GM18867 (cell line): ENCODE measurements around the gene RSPRY1.
"Not testable (repeated sequence)": the region's sequence is repeated elsewhere in the genome, so short reads cannot be mapped to it uniquely, and the experiment has no call there.

ENCODE experiments used
- ATAC-seq: cut with Tn5 transposase; IDR thresholded peaks from one replicate; pipeline ENCODE4 v1.9.1; 2021; ENCODE audit warnings: mild to moderate bottlenecking, moderate library complexity; ENCODE audit not compliant: unreplicated experiment

Gene RSPRY1

DNA sequence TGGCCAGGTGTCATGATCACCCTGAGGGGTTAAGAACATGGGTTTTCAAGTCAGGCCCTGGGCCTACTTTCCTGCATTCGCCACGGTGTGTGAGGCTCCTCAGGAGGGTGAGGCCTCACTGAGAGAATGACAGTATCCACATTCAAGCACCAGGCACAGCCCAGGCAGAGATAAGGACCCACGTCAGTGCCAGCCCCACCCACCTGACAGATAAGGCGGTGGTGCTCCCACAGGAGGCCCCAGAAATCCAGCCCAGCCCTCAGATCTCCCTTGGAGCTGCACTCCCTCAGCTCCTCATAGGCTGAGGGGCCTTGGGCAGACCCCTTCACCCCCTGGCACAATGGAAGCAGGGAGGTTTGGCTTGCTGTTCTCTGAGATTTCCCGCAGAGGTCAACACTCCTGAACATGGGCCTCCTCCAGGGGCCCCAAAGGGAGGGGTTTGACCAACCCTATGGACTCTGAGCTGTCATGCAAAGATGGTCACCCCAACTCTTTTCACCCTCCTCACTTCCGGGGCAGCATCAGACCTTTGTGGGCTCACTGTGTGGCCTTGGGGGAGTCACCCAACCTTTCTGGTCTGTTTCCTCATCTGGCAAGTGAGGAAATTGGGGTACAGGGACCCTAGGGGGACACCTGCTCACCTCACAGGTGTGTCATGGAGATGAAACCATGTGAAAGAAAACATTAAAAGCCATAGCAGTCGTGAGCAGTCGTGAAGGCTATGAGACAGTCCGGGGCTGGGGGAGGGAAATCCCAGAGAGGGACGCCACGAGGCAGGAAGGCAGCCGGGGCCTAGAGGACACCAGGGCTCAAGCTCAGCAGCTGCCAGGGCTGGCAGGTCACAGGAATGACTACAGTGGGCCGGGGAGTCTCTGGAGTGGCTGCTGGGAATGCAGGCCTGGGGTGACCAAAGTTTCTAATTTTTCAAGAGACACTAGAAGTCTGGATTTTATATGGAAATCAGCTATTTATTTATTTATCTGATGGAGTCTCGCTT is 83.0 kb downstream of the RSPRY1 start:
- no peak for ATAC-seq

DNA sequence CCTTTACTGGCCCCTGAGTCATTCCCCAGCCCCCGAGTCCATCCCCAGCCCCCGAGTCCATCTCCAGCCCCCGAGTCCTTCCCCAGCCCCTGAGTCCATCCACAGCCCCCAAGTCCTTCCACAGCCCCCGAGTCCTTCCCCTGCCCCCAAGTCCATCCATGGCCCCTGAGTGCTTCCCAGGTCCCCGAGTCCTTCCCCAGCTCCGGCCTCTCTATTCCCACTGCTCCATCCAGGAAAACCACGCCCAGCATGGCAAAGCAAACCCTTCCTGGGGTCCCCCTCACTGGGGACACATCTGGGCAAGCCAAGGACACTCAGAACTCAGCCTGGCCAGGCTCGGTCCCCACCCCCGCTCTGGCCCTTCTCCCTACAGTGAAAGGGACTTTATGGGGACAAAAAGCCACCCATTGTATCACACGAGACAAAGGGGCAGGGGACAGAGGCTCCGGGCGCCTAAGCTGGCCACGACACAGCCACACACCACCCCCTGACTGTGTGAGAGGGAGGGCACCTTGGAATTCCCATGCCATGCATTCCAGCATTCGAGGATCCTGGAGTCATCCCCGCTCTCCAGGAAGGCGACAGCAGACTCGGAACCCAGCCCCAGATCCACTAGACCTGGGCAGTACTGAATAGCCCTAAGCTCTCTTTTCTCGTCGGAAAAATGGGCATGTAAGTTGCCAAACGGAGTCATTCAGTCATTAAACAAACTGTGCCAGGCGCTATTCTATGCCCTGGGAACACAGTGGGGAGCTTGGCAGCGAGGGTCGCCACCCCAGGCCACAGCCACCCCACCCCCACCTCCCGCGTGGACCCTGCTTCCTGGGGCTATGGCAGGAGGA is 84.3 kb downstream of the RSPRY1 start:
- no peak for ATAC-seq

DNA sequence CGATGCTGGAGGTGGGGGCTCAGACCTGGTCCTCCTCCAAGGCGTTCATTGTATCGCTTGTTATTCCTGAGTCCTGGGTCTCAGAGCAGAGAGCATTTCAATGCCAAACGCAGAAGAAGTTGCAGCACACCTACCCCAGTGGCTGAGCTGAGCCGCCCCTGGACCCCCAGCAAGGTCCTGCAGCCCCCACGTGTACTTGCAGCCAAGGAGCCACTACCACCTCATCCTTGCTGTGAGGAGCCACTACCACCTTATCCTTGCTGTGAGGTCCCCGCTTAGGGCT is 84.9 kb downstream of the RSPRY1 start:
- ATAC-seq = no peak

DNA sequence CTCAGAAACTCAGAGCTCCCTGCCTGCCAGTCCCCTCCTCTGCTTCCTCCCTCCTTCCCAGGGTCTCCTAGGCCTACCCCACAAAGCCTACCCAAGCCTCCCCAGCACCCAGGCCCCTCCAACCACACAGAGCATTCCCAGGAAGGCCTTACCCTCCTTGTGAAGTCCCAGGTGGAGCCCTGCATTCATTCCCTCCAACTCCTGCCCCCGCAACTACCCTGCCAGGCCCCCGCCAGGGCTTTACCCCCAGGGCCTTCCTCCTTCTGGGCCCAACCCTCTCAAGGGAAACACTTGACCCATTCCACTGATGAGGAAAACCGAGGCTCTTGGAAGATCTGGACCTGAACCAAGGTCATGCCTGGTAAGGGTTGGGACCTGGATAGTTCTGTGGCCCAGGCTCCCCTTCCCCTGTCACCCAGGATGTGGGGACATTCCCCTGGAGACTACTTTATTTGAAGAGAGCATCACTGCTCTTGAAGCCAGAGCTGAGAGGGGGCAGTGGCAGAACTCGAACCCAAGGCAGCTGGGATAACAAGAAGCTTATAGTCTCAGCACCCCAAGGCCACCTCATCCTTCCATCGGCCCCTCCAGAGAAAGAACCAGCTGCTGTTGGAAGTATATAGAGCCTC is 85.9 kb downstream of the RSPRY1 start:
- no peak for ATAC-seq

DNA sequence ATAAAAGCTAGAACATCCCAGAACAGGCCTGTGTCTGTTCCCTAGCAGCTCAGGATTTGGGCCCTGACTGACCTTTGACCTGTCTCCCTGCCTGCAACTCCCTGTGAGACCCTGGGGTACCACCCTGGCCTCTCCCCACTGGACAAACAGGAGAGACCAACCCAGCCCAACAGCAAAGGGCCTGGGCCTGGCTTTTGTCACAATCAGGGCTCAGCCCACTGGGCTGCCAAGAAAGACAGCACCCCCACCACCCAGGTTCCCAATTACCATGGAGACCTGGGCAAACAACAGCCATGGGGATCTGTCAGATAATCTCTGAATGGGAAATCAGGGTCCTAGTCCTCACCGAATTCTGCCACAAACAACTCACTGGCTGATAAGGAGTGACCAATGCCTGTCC is 87.2 kb downstream of the RSPRY1 start:
- ATAC-seq = no peak

DNA sequence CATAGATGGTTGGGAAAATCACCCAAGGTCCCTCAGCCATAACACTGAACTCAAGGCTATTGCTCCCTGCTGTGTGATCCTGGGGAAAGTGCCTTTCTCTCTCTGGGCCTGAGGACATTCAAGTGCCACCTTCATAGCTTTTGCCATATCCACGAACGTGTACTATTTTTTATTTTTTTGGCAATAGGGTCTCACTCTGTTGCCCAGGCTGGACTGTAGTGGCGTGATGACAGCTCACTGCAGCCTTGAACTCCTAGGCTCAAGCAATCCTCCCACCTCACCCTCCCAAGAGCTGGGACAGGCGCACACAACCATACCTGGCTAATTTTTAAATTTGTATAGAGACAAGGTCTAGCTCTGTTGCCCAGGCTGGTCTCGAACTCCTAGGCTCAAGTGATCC is 87.7 kb downstream of the RSPRY1 start:
- ATAC-seq = no peak

DNA sequence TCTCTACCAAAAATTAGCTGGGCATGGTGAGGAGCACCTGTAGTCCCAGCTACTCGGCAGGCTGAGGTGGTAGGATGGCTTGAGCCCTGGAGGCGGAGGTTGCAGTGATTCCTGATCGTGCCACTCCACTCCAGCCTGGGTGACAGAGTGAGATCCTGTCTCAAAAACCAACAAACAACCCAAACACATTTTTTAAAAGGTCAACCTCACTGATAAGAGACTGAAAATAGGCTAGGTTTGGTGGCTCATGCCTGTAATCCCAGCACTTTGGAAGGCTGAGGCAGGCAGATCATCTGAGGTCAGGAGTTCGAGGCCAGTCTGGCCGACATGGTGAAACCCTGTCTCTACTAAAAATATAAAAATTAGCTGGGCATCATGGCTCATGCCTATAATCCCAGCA is 89.8 kb downstream of the RSPRY1 start:
- not testable (repeated sequence) for ATAC-seq

DNA sequence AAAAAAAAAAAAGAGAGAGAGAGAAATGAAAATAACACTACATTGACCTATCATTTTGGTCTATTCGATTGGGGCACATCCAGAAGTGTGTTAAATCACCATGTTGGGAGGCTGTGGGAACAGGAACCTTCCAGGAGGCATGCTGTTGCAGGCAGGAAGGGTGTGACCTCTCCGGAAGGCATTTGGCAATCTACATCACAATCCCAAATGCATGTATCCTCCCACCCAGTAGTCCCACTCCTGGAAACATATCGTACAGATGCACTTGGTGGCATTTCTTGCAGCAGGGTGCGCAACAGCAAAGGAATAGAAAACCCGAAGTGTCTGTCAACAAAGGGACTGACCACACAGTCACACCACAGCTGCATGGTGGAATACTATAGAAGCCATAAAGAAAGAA is 90.5 kb downstream of the RSPRY1 start:
- ATAC-seq = no peak

DNA sequence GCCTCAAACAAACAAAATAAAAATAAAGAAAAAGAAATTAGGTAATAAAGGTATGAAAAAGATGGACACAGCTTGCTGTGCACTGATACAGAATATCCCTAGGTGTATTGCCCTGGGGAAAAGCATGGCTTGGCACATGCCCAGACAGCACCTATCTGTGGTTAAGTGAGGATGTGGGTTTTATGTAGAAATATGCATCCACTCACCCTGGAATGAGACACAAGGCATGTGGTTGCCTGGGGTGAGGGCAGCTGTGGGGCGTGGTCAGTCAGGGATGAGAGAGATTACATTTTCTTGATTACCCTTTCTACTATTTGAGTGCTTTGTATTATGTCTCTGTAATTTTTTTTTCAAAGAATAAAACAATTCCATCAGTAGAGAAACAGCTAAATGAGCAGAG is 91.5 kb downstream of the RSPRY1 start:
- ATAC-seq = no peak

DNA sequence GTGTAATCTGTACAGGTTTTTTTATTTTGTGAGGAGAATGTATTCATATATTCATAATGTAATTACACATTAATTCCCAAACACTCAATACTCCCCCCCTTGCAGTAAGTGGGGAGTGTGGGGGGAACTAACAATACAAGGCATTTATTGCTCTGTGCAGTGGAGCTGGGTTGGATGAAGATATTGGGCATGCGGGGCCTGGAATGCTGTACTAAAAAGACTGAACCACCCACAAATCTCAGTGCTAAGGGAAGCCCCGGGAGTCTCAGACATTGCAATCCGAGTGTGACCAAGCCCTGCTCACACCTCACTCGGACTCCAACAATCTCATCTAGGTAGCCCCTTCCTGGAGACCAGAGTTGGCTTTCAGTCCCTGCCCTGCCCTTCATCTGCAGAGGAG is 92.4 kb downstream of the RSPRY1 start:
- ATAC-seq = no peak

DNA sequence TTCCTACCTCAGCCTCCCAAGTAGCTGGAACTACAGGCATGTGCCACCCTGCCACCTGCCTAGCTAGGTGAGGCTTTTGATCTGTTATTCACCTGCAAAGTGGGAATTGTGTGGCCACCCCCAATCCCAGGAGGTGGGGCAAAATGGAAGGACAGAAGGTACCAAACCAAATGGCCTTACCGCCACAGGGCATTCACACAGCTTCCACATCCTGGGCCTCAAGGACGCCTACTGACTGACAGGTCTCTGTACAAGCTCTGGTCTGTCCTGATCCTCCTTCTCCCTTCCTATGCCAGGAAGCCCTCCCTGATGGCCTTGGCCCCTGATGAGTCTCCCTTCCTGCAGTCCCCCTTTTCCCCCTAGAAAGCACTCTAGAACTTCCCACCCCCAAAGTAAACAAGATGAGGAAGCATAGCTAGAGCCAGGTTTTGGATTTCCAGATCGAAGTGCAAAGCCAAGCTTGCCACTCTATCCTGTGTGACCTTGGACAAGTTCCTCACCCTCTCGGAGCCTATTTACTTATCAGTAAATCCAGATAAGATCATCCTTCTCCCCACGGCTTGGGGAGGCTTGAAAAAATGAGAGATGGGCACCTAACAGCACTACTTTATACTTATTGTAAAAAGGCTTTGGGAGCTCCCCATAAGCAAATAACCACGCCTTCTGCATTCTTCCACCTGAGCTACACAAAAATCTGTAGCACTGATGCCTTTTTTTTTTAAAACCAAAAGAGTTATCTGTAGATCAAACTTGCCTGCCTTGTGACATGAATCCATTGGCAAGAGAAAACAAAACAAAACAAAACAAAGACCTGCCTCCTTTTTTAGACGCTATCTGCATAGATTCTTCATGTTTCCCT is 93.9 kb downstream of the RSPRY1 start:
- no peak for ATAC-seq

DNA sequence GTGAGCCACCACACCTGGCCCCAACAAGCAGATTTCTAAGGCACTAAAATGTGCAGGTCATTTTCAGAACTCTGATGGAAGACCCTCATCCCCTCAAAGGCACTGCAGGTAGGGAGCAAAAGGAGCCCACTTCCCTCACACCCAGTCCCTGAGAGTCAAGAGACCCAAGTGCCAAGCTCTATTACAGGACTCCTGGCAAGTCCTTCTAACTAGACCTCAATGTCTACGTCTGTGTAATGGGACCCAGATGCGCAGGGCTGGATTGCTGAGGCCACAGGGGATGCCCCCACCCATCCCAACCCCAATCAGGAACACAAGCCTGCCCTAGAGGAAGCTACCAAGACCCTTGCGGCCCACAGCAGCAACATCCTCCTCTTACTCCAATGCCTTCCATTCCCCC is 95.7 kb downstream of the RSPRY1 start:
- ATAC-seq = no peak

DNA sequence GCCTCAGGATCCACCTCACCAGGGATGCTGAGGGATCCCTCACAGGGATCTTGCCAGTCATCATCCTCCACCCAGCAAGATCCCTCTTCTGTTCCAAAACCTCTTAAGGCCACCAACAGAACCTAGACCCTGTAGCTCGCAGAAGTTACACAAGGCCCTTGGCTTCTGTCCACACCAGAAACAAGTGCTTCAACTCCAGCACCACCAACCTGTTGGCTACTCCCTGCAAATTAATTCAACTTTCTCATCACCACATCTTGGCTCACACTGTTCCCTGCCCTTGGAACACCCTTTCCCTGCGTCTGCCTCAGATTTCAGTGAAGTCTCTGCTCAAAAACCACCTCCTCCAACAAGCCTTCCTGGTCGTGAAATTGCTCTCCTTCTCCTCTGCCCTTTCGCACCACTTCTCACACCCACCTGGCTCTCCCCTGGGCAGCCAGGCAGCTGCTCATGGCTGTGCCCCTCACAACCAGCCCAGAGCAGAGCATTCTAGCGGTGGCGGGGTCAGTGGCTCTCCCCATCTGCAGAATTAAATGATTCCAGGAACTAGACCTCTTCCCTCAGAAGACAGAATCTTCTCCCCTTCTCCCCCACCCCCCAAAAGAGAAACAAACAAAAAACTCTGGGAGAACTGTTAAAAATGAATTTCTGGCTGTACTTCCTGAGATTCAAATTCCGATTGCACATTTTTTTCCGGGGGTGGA is 96.5 kb downstream of the RSPRY1 start:
- ATAC-seq = no peak

DNA sequence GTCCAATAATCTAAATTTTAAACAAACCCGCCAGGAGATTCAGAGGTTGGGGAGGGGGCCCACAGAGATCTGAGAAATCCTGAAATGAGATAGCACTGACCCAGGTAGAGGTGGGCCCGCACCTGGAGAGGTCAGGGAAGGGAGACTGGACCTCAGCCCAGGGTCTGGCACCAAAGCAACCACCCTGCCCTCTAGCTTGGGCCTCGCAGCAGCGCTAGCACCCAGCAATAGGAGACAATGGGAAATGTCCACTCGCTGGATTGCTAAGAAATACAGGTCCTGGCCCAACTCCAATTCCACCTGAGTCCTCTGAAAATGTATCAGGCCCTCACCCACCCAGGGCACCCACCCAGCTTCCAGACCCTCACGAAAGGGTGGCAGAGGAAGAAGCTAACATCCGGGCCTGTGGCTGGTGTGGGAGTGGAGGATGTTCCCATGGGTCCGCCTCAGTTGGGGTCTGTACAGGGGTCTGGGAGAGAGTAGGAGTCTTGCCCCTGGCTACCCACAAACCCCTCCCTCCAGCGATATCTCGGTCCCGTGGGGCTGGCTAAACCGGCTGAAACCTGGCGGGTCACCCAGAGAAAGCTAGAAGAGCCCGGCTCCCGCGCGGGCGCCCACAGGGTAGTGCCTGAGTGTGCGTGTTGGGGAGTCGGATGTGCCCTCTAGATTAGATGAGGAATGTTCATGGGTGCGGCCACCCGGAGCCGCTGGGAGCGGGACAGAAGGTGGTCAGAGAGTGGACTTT is 97.3 kb downstream of the RSPRY1 start:
- ATAC-seq = no peak

DNA sequence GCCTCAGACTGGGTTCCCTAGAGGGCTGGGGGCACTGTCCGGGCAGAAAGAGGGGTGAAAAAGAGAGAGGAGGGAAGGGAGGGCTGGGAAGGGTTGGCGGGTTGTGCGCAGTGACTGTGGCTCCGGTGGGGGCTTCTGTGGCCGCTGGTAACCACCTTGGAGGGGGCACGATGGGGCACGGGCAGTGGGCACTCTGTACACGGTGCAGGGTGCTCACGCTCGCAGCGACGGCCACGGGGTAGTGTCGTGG is 97.8 kb downstream of the RSPRY1 start:
- no peak for ATAC-seq

DNA sequence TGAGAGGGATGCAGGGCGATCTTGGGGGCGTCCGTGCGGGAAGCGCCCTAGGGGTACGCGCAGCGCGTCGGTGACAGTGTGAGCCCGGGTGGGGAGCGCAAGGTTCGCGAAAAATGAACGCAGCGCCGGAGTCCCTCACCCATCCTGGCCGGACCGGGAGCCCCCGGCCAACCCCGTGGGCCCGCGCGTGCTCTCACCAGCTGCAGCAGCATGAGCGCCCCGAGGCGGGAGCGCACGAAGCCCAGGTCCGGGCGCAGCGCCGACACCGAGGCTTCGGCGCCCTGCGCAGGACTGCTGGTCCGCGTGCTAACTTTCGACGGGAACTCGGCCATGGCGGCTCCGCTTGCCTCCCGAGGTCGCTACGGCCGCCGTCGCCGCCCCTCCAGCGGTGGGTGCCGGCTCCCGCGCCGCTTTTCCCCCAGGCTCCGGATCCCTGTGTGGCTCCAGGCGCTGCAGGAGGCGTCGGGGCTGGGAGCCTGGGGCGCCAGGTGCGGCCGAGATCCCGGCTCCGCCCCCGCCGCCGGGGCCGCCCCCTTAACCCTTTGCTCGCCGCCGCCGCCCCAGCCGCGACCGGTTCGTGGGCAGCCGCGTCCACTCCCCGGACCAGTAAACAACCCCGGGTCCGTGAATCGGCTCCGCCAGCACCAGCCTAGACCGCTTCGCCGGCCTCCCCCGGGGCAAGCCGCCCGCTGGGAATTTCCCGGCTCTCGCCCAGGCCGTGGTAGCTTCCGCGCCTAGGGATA is 98.3 kb downstream of the RSPRY1 start, which contains the start of gene PLLP:
Gene PLLP, minus strand, starts transcription at position 464 of the 743 bp plus-strand sequence. Its CDS starts 132 bp downstream, at position 332.
- no peak for ATAC-seq

DNA sequence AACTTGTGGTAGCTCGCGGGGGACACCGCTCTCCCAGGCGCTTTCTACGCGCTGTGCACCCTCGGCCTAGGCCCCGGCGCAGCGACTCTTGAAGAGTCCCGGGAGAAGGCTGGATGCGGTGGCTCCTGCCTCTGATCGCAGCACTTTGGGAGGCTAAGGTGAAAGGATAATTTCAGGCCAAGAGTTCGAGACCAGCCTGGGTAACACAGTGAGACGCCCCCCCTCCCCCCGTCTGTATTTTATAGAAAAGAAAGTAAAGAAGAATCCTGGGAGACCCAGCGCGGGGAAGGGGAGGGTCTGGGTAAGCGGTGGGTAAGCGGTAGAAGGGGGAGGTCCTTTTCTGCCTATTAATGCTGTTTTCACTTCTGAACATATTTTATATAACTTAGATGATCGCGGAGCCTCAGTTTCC is 98.8 kb downstream of the RSPRY1 start:
- ATAC-seq = no peak

DNA sequence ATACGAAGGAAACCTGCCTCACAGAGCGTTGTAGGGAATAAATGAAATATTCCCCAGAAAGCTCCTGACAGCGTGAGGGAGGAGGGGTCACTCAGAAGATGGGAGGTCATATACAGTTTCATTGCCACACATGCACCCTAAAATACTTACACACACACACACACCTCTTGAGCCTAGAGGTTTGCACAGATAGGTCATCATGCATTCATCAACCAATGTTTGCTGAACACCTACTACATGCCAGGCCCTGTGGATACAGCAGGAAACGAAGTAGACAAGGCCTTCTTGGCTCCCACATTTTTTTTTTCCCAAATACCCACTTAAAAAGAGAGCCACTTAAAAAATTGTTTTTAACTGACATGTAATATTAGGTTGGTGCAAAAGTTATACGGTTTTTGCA is 99.2 kb downstream of the RSPRY1 start:
- no peak for ATAC-seq
